Central memory CD8-positive, alpha-beta T cell (primary cell): ENCODE measurements around the gene TSSC4.

Experiments used
- ATAC-seq: fragments of 150-1000 bp; cut with Tn5 transposase; replicated peaks from 2 replicates; pipeline ENCODE4 v1.10.0; 2022; ENCODE audit warnings: mild to moderate bottlenecking, moderate FRiP score, moderate number of reproducible peaks; ENCODE audit not compliant: poor library complexity, severe bottlenecking; ENCODE audit errors: extremely low read depth
- DNase-seq, 2 donors: peaks; one replicate each; pipeline ENCODE4 v3.0.0; 2021; ENCODE audit warnings: low spot score in 2 of 2
- H3K27ac Mint-ChIP-seq: one replicate; pipeline ENCODE4 v1.8.0; 2022; ENCODE audit warnings: low read depth, mild to moderate bottlenecking, moderate library complexity, mixed read lengths
- H3K27me3 Mint-ChIP-seq: one replicate; pipeline ENCODE4 v1.8.0; 2022; ENCODE audit warnings: mixed read lengths
- H3K36me3 Mint-ChIP-seq: one replicate; pipeline ENCODE4 v1.8.0; 2022; ENCODE audit warnings: mild to moderate bottlenecking, moderate library complexity, mixed read lengths; ENCODE audit not compliant: insufficient read depth
- H3K4me1 Mint-ChIP-seq: one replicate; pipeline ENCODE4 v1.8.0; 2022; ENCODE audit warnings: mixed read lengths
- H3K4me3 Mint-ChIP-seq: one replicate; pipeline ENCODE4 v1.8.0; 2022; ENCODE audit warnings: mild to moderate bottlenecking, moderate library complexity, mixed read lengths
- H3K9me3 Mint-ChIP-seq: one replicate; pipeline ENCODE4 v1.8.0; 2022; ENCODE audit warnings: mixed read lengths

Gene TSSC4

GRCh38 chr11:2375964-2376551 lies 24.5 kb upstream of the TSSC4 start:
- DNase-seq, result no peak
- Mint-ChIP-seq H3K27me3 (no peaks in the 10 kb centered on the region), H3K36me3 (peaks cover 15% of the 10 kb centered on the region), H3K27ac (no peak overlapping the region), H3K4me1 (peaks cover 27% of the 10 kb centered on the region), H3K9me3 (no peaks in the 10 kb centered on the region), H3K4me3 (peak overlapping the region; percentile 87)
- ATAC-seq, result no peak

- ATAC-seq (peak; percentile 66), DNase-seq (no peak)
- H3K27me3 Mint-ChIP-seq, result no peaks in the 10 kb centered on the region
- peaks cover 19% of the 10 kb centered on the region for H3K36me3 Mint-ChIP-seq
- peaks cover 33% of the 10 kb centered on the region for H3K4me1 Mint-ChIP-seq
- no peaks in the 10 kb centered on the region for H3K9me3 Mint-ChIP-seq
- peak within 1 kb of the TSS; percentile 84 for H3K27ac Mint-ChIP-seq
- H3K4me3 Mint-ChIP-seq, result peak within 1 kb of the TSS; percentile 87
These were observed 23.6 kb upstream of the TSSC4 start, which contains the start of gene CD81 for GRCh38 chr11:2376751-2377451. TSS of gene CD81 (plus strand) at chr11:2377310. CDS start at chr11:2377550, 240 bp downstream.

GRCh38 chr11:2377511-2378443 lies 22.8 kb upstream of the TSSC4 start:
- peaks cover 26% of the 10 kb centered on the region for H3K36me3 Mint-ChIP-seq
- H3K9me3 Mint-ChIP-seq, result no peaks in the 10 kb centered on the region
- DNase-seq (no peak), ATAC-seq (peak; percentile 29)
- H3K4me3 Mint-ChIP-seq, result peak overlapping the region; percentile 87
- peak overlapping the region; percentile 84 for H3K27ac Mint-ChIP-seq
- H3K27me3 Mint-ChIP-seq, result no peaks in the 10 kb centered on the region
- peaks cover 41% of the 10 kb centered on the region for H3K4me1 Mint-ChIP-seq

- H3K27ac Mint-ChIP-seq, result peak overlapping the region; percentile 84
- DNase-seq, result no peak
- H3K27me3 Mint-ChIP-seq, result no peaks in the 10 kb centered on the region
- H3K4me1 Mint-ChIP-seq, result peaks cover 48% of the 10 kb centered on the region
- peak overlapping the region; percentile 87 for H3K4me3 Mint-ChIP-seq
- no peak for ATAC-seq
- H3K36me3 Mint-ChIP-seq, result peaks cover 33% of the 10 kb centered on the region
- H3K9me3 Mint-ChIP-seq, result no peaks in the 10 kb centered on the region
These were observed 21.9 kb upstream of the TSSC4 start for GRCh38 chr11:2378527-2379210.

GRCh38 chr11:2379466-2380174 lies 20.9 kb upstream of the TSSC4 start:
- Mint-ChIP-seq H3K4me3 (peak overlapping the region; percentile 87), H3K27me3 (no peaks in the 10 kb centered on the region), H3K9me3 (no peaks in the 10 kb centered on the region), H3K36me3 (peaks cover 38% of the 10 kb centered on the region), H3K27ac (peak overlapping the region; percentile 84), H3K4me1 (peaks cover 57% of the 10 kb centered on the region)
- DNase-seq, result no peak
- no peak for ATAC-seq

GRCh38 chr11:2380396-2380795 lies 20.2 kb upstream of the TSSC4 start:
- no peak for ATAC-seq
- no peaks in the 10 kb centered on the region for H3K27me3 Mint-ChIP-seq
- H3K36me3 Mint-ChIP-seq, result peaks cover 45% of the 10 kb centered on the region
- H3K9me3 Mint-ChIP-seq, result no peaks in the 10 kb centered on the region
- no peak for DNase-seq
- peak overlapping the region; percentile 87 for H3K4me3 Mint-ChIP-seq
- peaks cover 64% of the 10 kb centered on the region for H3K4me1 Mint-ChIP-seq
- peak overlapping the region; percentile 84 for H3K27ac Mint-ChIP-seq

GRCh38 chr11:2380807-2381350 lies 19.7 kb upstream of the TSSC4 start:
- Mint-ChIP-seq H3K9me3 (no peaks in the 10 kb centered on the region), H3K4me1 (peaks cover 69% of the 10 kb centered on the region), H3K27me3 (no peaks in the 10 kb centered on the region), H3K4me3 (peak overlapping the region; percentile 87), H3K36me3 (peaks cover 46% of the 10 kb centered on the region), H3K27ac (peak overlapping the region; percentile 84)
- DNase-seq (no peak), ATAC-seq (no peak)

GRCh38 chr11:2381494-2382128 lies 18.9 kb upstream of the TSSC4 start:
- ATAC-seq (no peak), DNase-seq (no peak)
- Mint-ChIP-seq H3K9me3 (no peaks in the 10 kb centered on the region), H3K27me3 (no peaks in the 10 kb centered on the region), H3K27ac (peak overlapping the region; percentile 84), H3K4me1 (peaks cover 70% of the 10 kb centered on the region), H3K36me3 (peaks cover 48% of the 10 kb centered on the region), H3K4me3 (peak overlapping the region; percentile 87)

- H3K36me3 Mint-ChIP-seq, result peaks cover 48% of the 10 kb centered on the region
- H3K4me1 Mint-ChIP-seq, result peaks cover 67% of the 10 kb centered on the region
- peak overlapping the region; percentile 88 for H3K27ac Mint-ChIP-seq
- no peaks in the 10 kb centered on the region for H3K27me3 Mint-ChIP-seq
- no peak for DNase-seq
- ATAC-seq, result no peak
- H3K9me3 Mint-ChIP-seq, result no peaks in the 10 kb centered on the region
- H3K4me3 Mint-ChIP-seq, result no peak overlapping the region
These were observed 18.4 kb upstream of the TSSC4 start for GRCh38 chr11:2382129-2382517.

GRCh38 chr11:2382936-2383851 lies 17.4 kb upstream of the TSSC4 start:
- Mint-ChIP-seq H3K9me3 (no peaks in the 10 kb centered on the region), H3K4me1 (peaks cover 67% of the 10 kb centered on the region), H3K4me3 (peak overlapping the region; percentile 83), H3K27me3 (no peaks in the 10 kb centered on the region), H3K27ac (peak overlapping the region; percentile 88), H3K36me3 (peaks cover 53% of the 10 kb centered on the region)
- DNase-seq (no peak), ATAC-seq (no peak)
